HG03432 (cell line): ENCODE results near the gene NCDN.
"Not testable (repeated sequence)": the region's sequence is repeated elsewhere in the genome, so short reads cannot be mapped to it uniquely, and the experiment has no call there.

Source experiments
- ATAC-seq: cut with Tn5 transposase; IDR thresholded peaks from one replicate; pipeline ENCODE4 v1.9.1; 2021; ENCODE audit warnings: mild to moderate bottlenecking, moderate library complexity; ENCODE audit not compliant: unreplicated experiment

The NCDN gene

GRCh38 chr1:35568975-35569395, 11.4 kb downstream of the NCDN start:
- ATAC-seq, result no peak

DNA sequence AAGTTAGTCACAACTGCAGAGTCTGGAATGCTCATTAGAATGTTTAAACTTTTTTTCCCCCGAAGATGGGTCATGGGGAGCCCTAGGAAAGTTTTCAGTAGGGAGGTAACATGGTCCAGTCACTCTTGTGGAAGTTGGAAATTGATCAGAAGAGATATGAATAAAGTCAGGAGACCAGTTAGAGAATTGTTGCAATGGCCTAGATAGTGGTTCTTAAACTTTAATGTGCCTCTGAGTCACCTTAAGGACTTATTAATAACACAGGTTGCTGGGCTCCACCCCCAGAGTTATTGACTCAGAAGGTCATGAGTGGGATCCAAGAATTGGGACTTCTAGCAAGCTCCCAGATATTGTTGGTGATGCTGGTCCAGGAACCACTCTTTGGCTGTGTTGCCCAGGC, 12.3 kb downstream of the NCDN start:
- no peak for ATAC-seq

DNA sequence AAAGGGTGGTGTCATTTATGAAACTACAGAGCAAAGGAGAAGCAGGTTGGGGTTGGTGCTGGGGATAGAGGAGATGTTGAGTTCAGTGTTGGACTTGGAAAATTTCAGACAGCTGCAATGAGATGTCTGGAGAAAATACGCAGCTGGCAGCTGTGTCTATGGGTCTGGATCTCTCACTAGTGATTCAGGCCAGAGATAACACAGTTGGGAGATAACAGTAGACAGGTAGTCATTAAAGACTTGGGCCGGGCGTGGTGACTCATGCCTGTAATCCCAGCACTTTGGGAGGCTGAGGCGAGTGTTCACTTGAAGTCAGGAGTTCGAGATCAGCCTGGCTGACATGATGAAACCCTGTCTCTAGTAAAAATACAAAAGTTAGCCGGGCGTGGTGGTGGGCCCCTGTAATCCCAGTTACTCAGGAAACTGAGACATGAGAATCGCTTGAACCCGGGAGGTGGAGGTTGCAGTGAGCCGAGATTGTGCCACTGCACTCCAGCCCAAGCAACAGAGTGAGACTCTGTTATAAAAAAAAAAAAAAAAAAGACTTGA, 13.1 kb downstream of the NCDN start:
- no peak for ATAC-seq

- ATAC-seq, result no peak
Measured at GRCh38 chr1:35571263-35571662, 13.7 kb downstream of the NCDN start.

GRCh38 chr1:35572296-35572695, 14.7 kb downstream of the NCDN start:
- ATAC-seq, result no peak

DNA sequence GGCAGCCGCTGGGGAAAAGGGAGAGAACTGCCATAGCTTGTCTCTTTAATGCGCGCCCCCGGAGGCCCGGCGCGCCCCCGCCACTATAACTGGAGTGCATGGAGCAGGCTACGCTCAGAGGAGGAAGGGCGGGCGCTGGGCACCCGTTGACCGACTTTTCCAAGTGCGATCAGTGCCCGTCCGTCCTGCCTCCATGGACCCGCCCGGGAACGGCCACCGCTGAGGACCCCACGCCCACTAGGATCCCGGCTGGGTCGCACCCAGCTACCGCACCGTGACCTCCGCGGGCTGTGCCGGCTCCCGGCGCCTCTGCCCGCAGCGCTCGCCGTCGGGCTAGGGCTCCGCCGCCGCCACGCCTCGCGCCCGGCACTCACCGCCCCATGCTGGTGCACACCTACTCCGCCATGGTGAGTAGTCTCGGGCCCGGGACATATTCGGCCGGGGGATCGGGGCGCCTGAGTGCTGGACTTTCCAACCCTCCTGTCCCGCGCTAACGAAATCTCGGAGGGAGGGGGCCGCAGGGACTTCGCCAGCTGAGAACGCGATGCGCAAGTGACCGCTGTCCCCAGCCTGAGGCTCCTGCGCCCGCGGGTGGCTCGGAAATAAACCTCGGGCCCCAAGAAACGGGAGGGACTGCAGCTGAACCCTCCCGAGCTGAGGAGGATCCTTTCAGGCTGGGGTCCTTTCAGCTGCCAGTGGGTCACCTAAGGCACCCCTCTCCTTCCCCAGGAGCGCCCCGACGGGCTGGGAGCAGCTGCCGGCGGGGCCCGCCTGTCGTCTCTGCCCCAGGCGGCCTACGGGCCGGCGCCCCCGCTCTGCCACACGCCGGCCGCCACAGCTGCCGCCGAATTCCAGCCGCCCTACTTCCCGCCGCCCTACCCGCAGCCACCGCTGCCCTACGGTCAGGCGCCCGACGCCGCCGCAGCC, 15.9 kb downstream of the NCDN start, which contains the start of gene TFAP2E:
Gene TFAP2E, plus strand, starts transcription at position 117 of the 927 bp plus-strand sequence. Its CDS starts 264 bp downstream, at position 381.
- no peak for ATAC-seq

- no peak for ATAC-seq
Measured at GRCh38 chr1:35574125-35574654, 16.6 kb downstream of the NCDN start.

DNA sequence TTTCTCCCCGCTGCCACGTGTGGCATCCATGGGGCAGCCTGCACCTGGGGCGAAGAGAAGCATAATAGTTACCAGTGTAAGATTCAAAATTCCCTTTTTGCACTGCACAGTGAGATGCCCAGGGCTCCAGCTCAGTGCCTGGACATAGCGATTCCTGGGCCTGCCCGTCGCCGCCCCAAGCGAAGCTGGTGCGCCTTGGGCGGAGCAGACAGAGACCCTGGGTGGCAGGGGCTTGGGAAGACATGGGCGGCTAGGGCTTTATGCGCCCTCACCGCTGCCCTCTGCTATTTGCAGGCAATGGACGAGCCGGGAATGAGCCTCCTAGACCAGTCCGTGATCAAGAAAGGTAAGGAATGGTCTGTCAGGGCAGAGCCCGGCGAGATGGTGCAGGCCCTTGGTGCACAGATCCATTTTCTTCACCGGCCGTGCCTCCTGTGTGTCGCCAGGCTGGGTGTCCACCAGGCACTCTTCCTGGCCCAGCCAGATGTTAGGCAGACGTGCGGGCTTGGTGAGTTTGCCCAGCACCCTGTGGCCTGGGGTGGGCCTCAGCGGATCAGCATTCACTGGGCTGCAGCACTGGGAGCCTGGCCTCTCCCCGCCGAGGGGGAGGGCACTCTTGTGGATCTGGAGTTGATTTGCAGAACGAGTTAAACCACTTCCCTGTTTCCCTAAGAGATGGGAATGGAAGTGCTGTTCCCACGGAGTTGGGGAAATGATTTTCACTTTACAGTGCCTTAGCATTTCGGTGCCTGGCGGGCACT, 17.2 kb downstream of the NCDN start:
- no peak for ATAC-seq

DNA sequence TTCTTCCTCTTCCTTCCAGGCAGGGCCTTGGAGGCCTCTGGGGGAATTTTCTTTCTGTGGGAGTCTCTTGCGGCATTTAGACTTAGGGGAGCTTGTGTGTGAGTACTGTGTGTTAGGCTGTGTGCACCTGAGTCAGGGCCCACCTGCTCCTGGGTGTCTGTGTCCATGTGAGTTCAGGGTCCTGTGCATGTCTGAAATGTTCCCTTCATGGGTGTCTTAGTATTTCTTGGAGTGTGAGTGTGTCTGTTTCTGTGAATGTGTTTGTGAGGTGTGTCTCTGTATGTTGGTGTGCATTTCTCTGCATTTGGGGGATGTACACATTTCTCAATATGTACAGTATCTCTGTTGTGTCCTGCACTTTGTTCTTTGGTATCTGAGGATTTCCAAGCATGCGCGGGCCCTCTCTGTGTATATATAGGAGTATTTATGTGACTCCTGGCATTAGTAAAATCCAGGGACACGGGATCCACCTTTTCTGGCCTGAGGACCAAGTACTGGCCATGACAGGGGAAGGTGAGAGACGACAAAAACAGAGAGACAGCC, 17.9 kb downstream of the NCDN start:
- no peak for ATAC-seq

- ATAC-seq, result no peak
Measured at GRCh38 chr1:35576061-35576765, 18.6 kb downstream of the NCDN start.

DNA sequence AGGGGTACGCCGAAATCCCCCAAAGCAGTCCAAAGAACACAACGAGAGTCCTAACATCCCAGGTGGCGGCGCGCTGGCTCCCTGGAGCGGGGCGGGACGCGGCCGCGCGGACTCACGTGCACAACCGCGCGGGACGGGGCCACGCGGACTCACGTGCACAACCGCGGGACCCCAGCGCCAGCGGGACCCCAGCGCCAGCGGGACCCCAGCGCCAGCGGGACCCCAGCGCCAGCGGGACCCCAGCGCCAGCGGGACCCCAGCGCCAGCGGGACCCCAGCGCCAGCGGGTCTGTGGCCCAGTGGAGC, 19.1 kb downstream of the NCDN start:
- ATAC-seq, result not testable (repeated sequence)

GRCh38 chr1:35577071-35577998, 19.7 kb downstream of the NCDN start:
- peak; percentile 70 for ATAC-seq

DNA sequence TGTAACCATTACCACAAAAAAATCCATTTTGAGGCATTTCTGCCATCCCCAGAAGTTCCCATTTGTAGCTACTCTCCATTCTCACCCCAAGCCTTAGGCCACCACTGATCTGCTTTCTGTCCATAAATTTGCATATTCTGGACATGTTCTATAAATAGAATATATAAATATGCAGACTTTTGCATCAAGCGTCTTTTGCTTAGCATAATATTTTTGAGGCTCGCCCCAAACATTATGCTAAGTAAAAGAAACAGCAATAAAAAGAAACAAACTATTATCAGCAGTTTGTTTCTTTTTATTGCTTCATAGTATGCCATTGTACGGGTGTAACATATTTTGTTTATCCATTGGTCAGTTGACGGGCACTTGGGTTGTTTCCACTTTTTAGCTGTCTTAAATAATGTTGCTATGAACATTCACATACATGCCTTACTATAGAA, 23.4 kb downstream of the NCDN start:
- ATAC-seq, result no peak

GRCh38 chr1:35581621-35582020, 24.0 kb downstream of the NCDN start:
- not testable (repeated sequence) for ATAC-seq

GRCh38 chr1:35585281-35585680, 27.7 kb downstream of the NCDN start:
- ATAC-seq, result no peak

GRCh38 chr1:35585805-35586204, 28.2 kb downstream of the NCDN start:
- not testable (repeated sequence) for ATAC-seq

DNA sequence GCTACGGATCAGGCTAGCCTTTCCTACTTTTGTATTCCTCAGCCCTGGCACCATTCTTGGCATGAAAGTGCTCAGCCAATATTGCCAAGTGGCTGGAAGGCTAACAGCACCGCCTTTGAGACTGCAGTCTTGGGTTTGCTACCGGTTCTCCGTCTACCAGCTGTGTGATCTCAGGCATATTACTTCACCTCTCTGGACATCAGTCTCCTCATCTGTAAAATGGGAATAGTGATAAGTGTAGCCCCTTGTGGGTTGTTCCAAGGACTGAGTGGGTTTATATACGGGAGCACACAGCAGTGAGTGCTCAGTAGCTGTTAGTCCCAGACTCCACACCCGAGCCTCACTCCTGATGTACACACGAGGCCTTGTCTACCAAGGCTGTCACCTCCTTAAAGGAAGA, 29.2 kb downstream of the NCDN start:
- no peak for ATAC-seq

DNA sequence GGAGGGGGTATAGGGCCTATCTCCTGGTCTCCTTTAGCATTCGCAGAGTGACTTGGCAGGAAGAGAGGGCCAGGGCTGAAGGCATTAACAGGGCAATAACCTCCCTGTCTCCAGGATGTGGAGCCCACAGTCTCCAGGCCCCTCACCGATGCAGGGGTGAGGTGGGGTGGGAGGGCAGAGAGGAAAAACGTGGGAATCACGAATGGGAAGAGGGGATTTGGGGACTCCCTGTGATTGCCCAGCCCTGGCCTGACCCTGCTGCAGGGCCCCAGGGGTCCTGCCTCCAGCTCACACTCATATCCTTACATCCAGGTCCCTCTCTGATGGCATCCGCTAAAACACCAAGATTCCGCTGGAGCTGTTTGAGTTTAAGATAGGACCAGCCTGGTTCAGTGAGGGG, 30.1 kb downstream of the NCDN start:
- no peak for ATAC-seq

GRCh38 chr1:35588197-35588910, 30.8 kb downstream of the NCDN start:
- ATAC-seq, result no peak
